Thyroid gland (tissue), 4 donors: ENCODE data around the gene SLC6A19. TPM values are rescaled to one million over a fixed set of nuclear protein-coding genes. Genes with fewer than 3 reads are reported as not detected.

ENCODE experiments used
- DNase-seq, 2 donors: peaks; one replicate each; pipeline ENCODE4 v3.0.0-alpha.2; 2019
- H3K27ac ChIP-seq, 3 donors: fragments of 200-600 bp; sonication (generic); 1 replicate in 2 of 3; 2 replicates in 1 of 3; pipeline ENCODE4 v1.5.1; 2016 to 2019; ENCODE audit warnings: mild to moderate bottlenecking in 1 of 3, moderate library complexity in 1 of 3
- H3K27me3 ChIP-seq: fragments of 200-600 bp; sonication (generic); one replicate; pipeline ENCODE4 v1.5.1; 2019
- H3K36me3 ChIP-seq, 2 donors: fragments of 200-600 bp; sonication (generic); one replicate each; pipeline ENCODE4 v1.5.1; 2016 to 2019
- H3K4me1 ChIP-seq, 2 donors: fragments of 200-600 bp; sonication (generic); one replicate each; pipeline ENCODE4 v1.5.1; 2017 to 2019
- H3K4me3 ChIP-seq, 3 donors: fragments of 200-600 bp; sonication (generic); replicated peaks in 1 of 3; 1 replicate in 2 of 3; 2 replicates in 1 of 3; pipeline ENCODE4 v1.5.1; 2016; ENCODE audit warnings: mild to moderate bottlenecking in 1 of 3
- H3K9me3 ChIP-seq: fragments of 200-600 bp; sonication (generic); one replicate; pipeline ENCODE4 v1.5.1; 2017
- CTCF ChIP-seq, 6 experiments: fragments of 200-600 bp in 3 of 6; fragments of 450-650 bp in 3 of 6; sonication (generic) in 3 of 6; IDR thresholded peaks; one replicate each; pipeline ENCODE4 v1.5.1; 2016 to 2019; ENCODE audit warnings: antibody characterized with exemption in 6 of 6, mild to moderate bottlenecking in 2 of 6, inconsistent platforms in 1 of 6, moderate library complexity in 1 of 6
- POLR2A ChIP-seq, 2 donors: fragments of 450-650 bp; IDR thresholded peaks; one replicate each; pipeline ENCODE4 v1.6.1; 2017; ENCODE audit warnings: antibody characterized with exemption in 2 of 2, mild to moderate bottlenecking in 2 of 2, moderate library complexity in 1 of 2
- WGBS, 2 donors: methylation state at CpG; one replicate each; pipeline ENCODE4 v1.1.5; 2017; 5-methylcytosine and 5-hydroxymethylcytosine counted together
- intact Hi-C: fragments of 100-400 bp; cut with DNase I; formaldehyde crosslinking; loops from one replicate; pipeline ENCODE4 v1.15.1; 2023
- total RNA-seq, 4 donors: library from RNA; depleted of rRNA; stranded (reverse); fragments of >200 nt; gene quantifications; one replicate each; pipeline ENCODE4 v1.2.3, GENCODE V29; 2016

SLC6A19 gene
- total RNA-seq, 4 donors from 2014 or later = not detected

GRCh38 chr5:1203311-1203967, 2.0 kb downstream of the SLC6A19 start:
- no peak for DNase-seq
- H3K4me1 ChIP-seq = no peaks in the 10 kb centered on the region
- intact Hi-C loops = no loop called here

GRCh38 chr5:1203968-1204692, 2.7 kb downstream of the SLC6A19 start:
- Histone ChIP-seq H3K4me1 (no peaks in the 10 kb centered on the region), H3K9me3 (no peaks in the 10 kb centered on the region), H3K27ac (no peak overlapping the region), H3K27me3 (no peaks in the 10 kb centered on the region), H3K4me3 (no peak overlapping the region), H3K36me3 (no peaks in the 10 kb centered on the region)
- TF ChIP-seq POLR2A (IDR thresholded peaks at IDR 0.05) (no peak), CTCF (IDR thresholded peaks at IDR 0.05) (no peak)
- no peak for DNase-seq
- 81 to 89% methylated on average over 23 to 25 of the region's 25 CpGs for WGBS, 2 donors
- intact Hi-C loops = no loop called here

More at GRCh38 chr5:1203311-1203967, 2.0 kb downstream of the SLC6A19 start:
- WGBS, 2 donors = 77 to 87% methylated on average over 5 to 9 of the region's 24 CpGs
- no peak overlapping the region for H3K27ac ChIP-seq
- H3K36me3 ChIP-seq = no peaks in the 10 kb centered on the region
- H3K4me3 ChIP-seq = no peak overlapping the region
- TF ChIP-seq CTCF (IDR thresholded peaks at IDR 0.05) = no peak
- no peak for TF ChIP-seq POLR2A (IDR thresholded peaks at IDR 0.05)
- H3K27me3 ChIP-seq = no peaks in the 10 kb centered on the region
- no peaks in the 10 kb centered on the region for H3K9me3 ChIP-seq

GRCh38 chr5:1204693-1205242, 3.4 kb downstream of the SLC6A19 start:
- Histone ChIP-seq H3K4me3 (no peak overlapping the region), H3K4me1 (no peaks in the 10 kb centered on the region), H3K9me3 (no peaks in the 10 kb centered on the region), H3K27me3 (no peaks in the 10 kb centered on the region), H3K27ac (no peak overlapping the region), H3K36me3 (no peaks in the 10 kb centered on the region)
- DNase-seq = no peak
- WGBS, 2 donors = 37 to 47% methylated on average over 13 to 15 of the region's 18 CpGs
- TF ChIP-seq CTCF (IDR thresholded peaks at IDR 0.05) (no peak), POLR2A (IDR thresholded peaks at IDR 0.05) (no peak)
- intact Hi-C loops = no loop called here

GRCh38 chr5:1205255-1206180, 4.1 kb downstream of the SLC6A19 start:
- intact Hi-C loops = no loop called here
- Histone ChIP-seq H3K4me3 (no peak overlapping the region), H3K9me3 (no peaks in the 10 kb centered on the region), H3K27ac (no peak overlapping the region), H3K36me3 (no peaks in the 10 kb centered on the region), H3K27me3 (no peaks in the 10 kb centered on the region), H3K4me1 (no peaks in the 10 kb centered on the region)
- 68 to 71% methylated on average over 11 of the region's 11 CpGs for WGBS, 2 donors
- no peak for TF ChIP-seq POLR2A (IDR thresholded peaks at IDR 0.05)
- DNase-seq = no peak
